Breast epithelium (tissue), 3 donors: ENCODE data around the gene ST7.

Experiments used
- CTCF ChIP-seq, 3 donors: fragments of 450-650 bp; IDR thresholded peaks; one replicate each; pipeline ENCODE4 v1.5.1; 2016 to 2017; ENCODE audit warnings: antibody characterized with exemption in 3 of 3, mild to moderate bottlenecking in 3 of 3, moderate library complexity in 3 of 3
- POLR2AphosphoS5 ChIP-seq, 3 donors: sonication (generic); formaldehyde crosslinking; IDR thresholded peaks; one replicate each; pipeline ENCODE4 v1.6.1; 2017; ENCODE audit warnings: antibody characterized with exemption in 3 of 3

- TF ChIP-seq CTCF (IDR thresholded peaks at IDR 0.05) (no peak), POLR2AphosphoS5 (IDR thresholded peaks at IDR 0.05) (no peak)
Observed at GRCh38 chr7:117035465-117035862, 82.2 kb downstream of the ST7 start.
